GM21367 (cell line): ENCODE results near the gene LAPTM5.
A peak's percentile ranks its signal among the peaks of the same experiment; 100 is the strongest.

Experiments used
- ATAC-seq: cut with Tn5 transposase; IDR thresholded peaks from one replicate; pipeline ENCODE4 v1.9.1; 2021; ENCODE audit not compliant: unreplicated experiment

The LAPTM5 gene

GRCh38 chr1:30787856-30788495 lies 30.4 kb upstream of the LAPTM5 start:
- ATAC-seq: no peak

GRCh38 chr1:30787266-30787665 lies 29.7 kb upstream of the LAPTM5 start:
- no peak for ATAC-seq

- ATAC-seq: no peak
Observed at GRCh38 chr1:30786264-30786991, 28.9 kb upstream of the LAPTM5 start.

- no peak for ATAC-seq
Observed at GRCh38 chr1:30785714-30786113, 28.1 kb upstream of the LAPTM5 start.

GRCh38 chr1:30785181-30785580 lies 27.6 kb upstream of the LAPTM5 start:
- no peak for ATAC-seq

- no peak for ATAC-seq
Observed at GRCh38 chr1:30783256-30783915, 25.8 kb upstream of the LAPTM5 start.

GRCh38 chr1:30782361-30783255 lies 25.0 kb upstream of the LAPTM5 start:
- ATAC-seq: no peak

- no peak for ATAC-seq
Observed at GRCh38 chr1:30781906-30782305, 24.3 kb upstream of the LAPTM5 start.

- ATAC-seq: no peak
Observed at GRCh38 chr1:30780409-30780808, 22.8 kb upstream of the LAPTM5 start.

- ATAC-seq: peak; percentile 46
Observed at GRCh38 chr1:30779294-30780071, 21.9 kb upstream of the LAPTM5 start.

GRCh38 chr1:30778979-30779293 lies 21.4 kb upstream of the LAPTM5 start:
- no peak for ATAC-seq

GRCh38 chr1:30778154-30778978 lies 20.8 kb upstream of the LAPTM5 start:
- ATAC-seq: no peak

- ATAC-seq: no peak
Observed at GRCh38 chr1:30777904-30778153, 20.3 kb upstream of the LAPTM5 start.

GRCh38 chr1:30777060-30777903 lies 19.7 kb upstream of the LAPTM5 start:
- ATAC-seq: no peak

GRCh38 chr1:30776097-30777059 lies 18.8 kb upstream of the LAPTM5 start:
- no peak for ATAC-seq

- ATAC-seq: no peak
Observed at GRCh38 chr1:30775433-30775975, 17.9 kb upstream of the LAPTM5 start.

- ATAC-seq: no peak
Observed at GRCh38 chr1:30774550-30775432, 17.2 kb upstream of the LAPTM5 start.
